Measurements from ENCODE around the gene DROSHA. TPM values are rescaled to one million over a fixed set of nuclear protein-coding genes. Genes with fewer than 3 reads are reported as not detected.

Gene DROSHA
- total RNA-seq, 3 donors from 2014 or later (not counting 1 experiment from before 2014, with no cell fraction given), result 44.9 to 55.9 (median 50.5) TPM

- Mint-ChIP-seq H3K36me3 (peaks cover 23% of the 10 kb centered on the region), H3K4me3 (no peak overlapping the region), H3K9me3 (no peaks in the 10 kb centered on the region), H3K4me1 (peaks cover 0 to 4% of the 10 kb centered on the region in 2 donors), H3K27ac (peak overlapping the region in 1 of 2 donors; percentile 37), H3K27me3 (ENCODE audit: low read depth in 2 of 2) (no peaks in the 10 kb centered on the region)
- DNase-seq (no peak), ATAC-seq (no peak)
- intact Hi-C loops (cut with micrococcal nuclease), result no loop called here
- no peak overlapping the region for H3K4me3 ChIP-seq (ENCODE audit: low read length)
- H3K36me3 ChIP-seq (ENCODE audit: control insufficient read depth, insufficient read depth, low read length), result peaks cover 49% of the 10 kb centered on the region
- no peak for TF ChIP-seq CTCF (IDR thresholded peaks at IDR 0.05)
- H3K4me1 ChIP-seq (ENCODE audit: control insufficient read depth, insufficient read depth, low read length), result no peaks in the 10 kb centered on the region
- H3K9me3 ChIP-seq (ENCODE audit: control insufficient read depth, insufficient read depth, low read length), result no peaks in the 10 kb centered on the region
- H3K27ac ChIP-seq (ENCODE audit: low read length), result no peak overlapping the region
- no peaks in the 10 kb centered on the region for H3K27me3 ChIP-seq (ENCODE audit: control insufficient read depth, insufficient read depth, low read length)
- 68% methylated on average over 4 of the region's 7 CpGs for WGBS (ENCODE audit: insufficient coverage)
Observed at GRCh38 chr5:31485376-31486207, 46.3 kb downstream of the DROSHA start.

- Histone ChIP-seq H3K4me1 (ENCODE audit: control insufficient read depth, insufficient read depth, low read length) (no peaks in the 10 kb centered on the region), H3K27ac (ENCODE audit: low read length) (no peak overlapping the region), H3K4me3 (ENCODE audit: low read length) (no peak overlapping the region), H3K36me3 (ENCODE audit: control insufficient read depth, insufficient read depth, low read length) (peaks cover 37% of the 10 kb centered on the region), H3K9me3 (ENCODE audit: control insufficient read depth, insufficient read depth, low read length) (no peaks in the 10 kb centered on the region), H3K27me3 (ENCODE audit: control insufficient read depth, insufficient read depth, low read length) (no peaks in the 10 kb centered on the region)
- ATAC-seq (no peak), DNase-seq (no peak)
- WGBS (ENCODE audit: insufficient coverage), result 97% methylated on average over 2 of the region's 3 CpGs
- peaks cover 22% of the 10 kb centered on the region for H3K36me3 Mint-ChIP-seq
- no peaks in the 10 kb centered on the region for H3K9me3 Mint-ChIP-seq
- H3K4me1 Mint-ChIP-seq, result peaks cover 0 to 4% of the 10 kb centered on the region in 2 donors
- no peak overlapping the region for H3K4me3 Mint-ChIP-seq
- H3K27ac Mint-ChIP-seq, result no peak overlapping the region
- no peaks in the 10 kb centered on the region for H3K27me3 Mint-ChIP-seq (ENCODE audit: low read depth in 2 of 2)
- intact Hi-C loops (cut with micrococcal nuclease), result no loop called here
- TF ChIP-seq CTCF (IDR thresholded peaks at IDR 0.05), result no peak
Observed at GRCh38 chr5:31481531-31482165, 50.2 kb downstream of the DROSHA start.

GRCh38 chr5:31479706-31480105, 52.2 kb downstream of the DROSHA start:
- H3K36me3 Mint-ChIP-seq, result peaks cover 12% of the 10 kb centered on the region
- intact Hi-C loops (cut with micrococcal nuclease), result no loop called here
- H3K27ac Mint-ChIP-seq, result no peak overlapping the region
- no peaks in the 10 kb centered on the region for H3K9me3 ChIP-seq (ENCODE audit: control insufficient read depth, insufficient read depth, low read length)
- no peaks in the 10 kb centered on the region for H3K9me3 Mint-ChIP-seq
- H3K4me3 ChIP-seq (ENCODE audit: low read length), result no peak overlapping the region
- no peak for DNase-seq
- WGBS (ENCODE audit: insufficient coverage), result no CpG with 5 or more reads among the region's 2 CpGs
- H3K4me3 Mint-ChIP-seq, result no peak overlapping the region
- H3K4me1 ChIP-seq (ENCODE audit: control insufficient read depth, insufficient read depth, low read length), result no peaks in the 10 kb centered on the region
- no peaks in the 10 kb centered on the region for H3K27me3 Mint-ChIP-seq (ENCODE audit: low read depth in 2 of 2)
- H3K36me3 ChIP-seq (ENCODE audit: control insufficient read depth, insufficient read depth, low read length), result peaks cover 32% of the 10 kb centered on the region
- H3K27me3 ChIP-seq (ENCODE audit: control insufficient read depth, insufficient read depth, low read length), result no peaks in the 10 kb centered on the region
- no peak overlapping the region for H3K27ac ChIP-seq (ENCODE audit: low read length)
- TF ChIP-seq CTCF (IDR thresholded peaks at IDR 0.05), result no peak
- ATAC-seq, result no peak
- H3K4me1 Mint-ChIP-seq, result no peaks in the 10 kb centered on the region
